Liver (tissue), 9 donors: ENCODE data around the gene LRRC23. TPM values are rescaled to one million over a fixed set of nuclear protein-coding genes. Genes with fewer than 3 reads are reported as not detected.
A peak's percentile ranks its signal among the peaks of the same experiment; 100 is the strongest.

Experiments
- DNase-seq: peaks from one replicate; pipeline ENCODE4 v3.0.0-alpha.2; 2017; ENCODE audit warnings: low spot score
- H3K27ac ChIP-seq, 2 donors: one replicate each; pipeline ENCODE4 v1.7.0; 2013; ENCODE audit warnings: inconsistent platforms in 2 of 2, low read length in 2 of 2, control low read depth in 1 of 2, low read depth in 1 of 2, mild to moderate bottlenecking in 1 of 2
- H3K27me3 ChIP-seq, 4 donors: one replicate each; pipeline versions ENCODE4 v1.6.1 to v1.7.0; 2013; ENCODE audit warnings: low read length in 3 of 4, inconsistent platforms in 1 of 4, mild to moderate bottlenecking in 1 of 4, moderate library complexity in 1 of 4; ENCODE audit not compliant: control insufficient read depth in 4 of 4, insufficient read depth in 4 of 4
- H3K36me3 ChIP-seq, 4 donors: one replicate each; pipeline versions ENCODE4 v1.6.1 to v1.7.0; 2013; ENCODE audit warnings: low read length in 3 of 4, mild to moderate bottlenecking in 3 of 4, low read depth in 1 of 4, moderate library complexity in 1 of 4; ENCODE audit not compliant: control insufficient read depth in 4 of 4, insufficient read depth in 3 of 4
- H3K4me1 ChIP-seq, 4 donors: one replicate each; pipeline versions ENCODE4 v1.6.1 to v1.7.0; 2013; ENCODE audit warnings: low read length in 3 of 4, mild to moderate bottlenecking in 3 of 4, moderate library complexity in 1 of 4; ENCODE audit not compliant: control insufficient read depth in 4 of 4, insufficient read depth in 4 of 4
- H3K4me3 ChIP-seq, 3 donors: one replicate each; pipeline versions ENCODE4 v1.6.1 to v1.7.0; 2013; ENCODE audit warnings: low read length in 3 of 3, control low read depth in 1 of 3, low read depth in 1 of 3, mild to moderate bottlenecking in 1 of 3
- H3K9ac ChIP-seq, 2 donors: one replicate each; pipeline ENCODE4 v1.7.0; 2013; ENCODE audit warnings: low read length in 2 of 2, mild to moderate bottlenecking in 2 of 2, moderate library complexity in 2 of 2, control low read depth in 1 of 2, low read depth in 1 of 2
- H3K9me3 ChIP-seq, 4 donors: one replicate each; pipeline versions ENCODE4 v1.6.1 to v1.7.0; 2013; ENCODE audit warnings: low read length in 3 of 4; ENCODE audit not compliant: control insufficient read depth in 4 of 4
- EGR1 ChIP-seq, 2 donors: IDR thresholded peaks; 2 replicates each; pipeline ENCODE4 v1.6.1; 2016 to 2018; ENCODE audit warnings: antibody characterized with exemption in 2 of 2, low read depth in 2 of 2
- GABPA ChIP-seq, 2 donors: IDR thresholded peaks in 1 of 2; conservative IDR thresholded peaks in 1 of 2; 2 replicates each; pipeline ENCODE4 v1.6.1; 2016; ENCODE audit warnings: antibody characterized with exemption in 2 of 2, mild to moderate bottlenecking in 1 of 2, moderate library complexity in 1 of 2
- HNF4A ChIP-seq, 2 donors: conservative IDR thresholded peaks; 2 replicates each; pipeline ENCODE4 v1.6.1; 2016; ENCODE audit warnings: antibody characterized with exemption in 2 of 2, mild to moderate bottlenecking in 2 of 2
- HNF4G ChIP-seq: IDR thresholded peaks from 2 replicates; pipeline ENCODE4 v1.6.1; 2016; ENCODE audit warnings: antibody characterized with exemption
- JUND ChIP-seq, 2 donors: IDR thresholded peaks; 2 replicates each; pipeline ENCODE4 v1.6.1; 2016; ENCODE audit warnings: antibody characterized with exemption in 2 of 2
- MAX ChIP-seq: IDR thresholded peaks from 2 replicates; pipeline ENCODE4 v1.6.1; 2016; ENCODE audit warnings: antibody characterized with exemption
- NR2F2 ChIP-seq: IDR thresholded peaks from 2 replicates; pipeline ENCODE4 v1.6.1; 2016; ENCODE audit warnings: antibody characterized with exemption
- RAD21 ChIP-seq, 2 donors: IDR thresholded peaks; 2 replicates each; pipeline ENCODE4 v1.6.1; 2016; ENCODE audit warnings: antibody characterized with exemption in 2 of 2, mild to moderate bottlenecking in 2 of 2
- WGBS: extraction: QIAGEN DNeasy Blood & Tissue Kit; methylation state at CpG from one replicate; pipeline ENCODE4 v1.1.7; 2013; 5-methylcytosine and 5-hydroxymethylcytosine counted together
- polyA plus RNA-seq, 2 donors: library from polyadenylated mRNA; stranded (reverse) in 1 of 2; unstranded in 1 of 2; fragments of 200-250 nt in 1 of 2; fragments of >200 nt in 1 of 2; fragmentation: Nextera tagmentation in 1 of 2; extraction: Ambion mirVana in 1 of 2; gene quantifications; one replicate each; pipeline versions ENCODE4 v1.2.1 to v1.2.3, GENCODE V29; 2013 to 2015
- total RNA-seq, 2 donors: library from RNA; depleted of rRNA; stranded (reverse); fragments of >200 nt; gene quantifications; one replicate each; pipeline ENCODE4 v1.2.3, GENCODE V29; 2014
- TF ChIP-seq, protein P1 (sequence below): IDR thresholded peaks from 2 replicates; pipeline ENCODE4 v1.6.1; 2016; ENCODE audit warnings: antibody characterized with exemption
- TF ChIP-seq, protein P2 (sequence below): IDR thresholded peaks from 2 replicates; pipeline ENCODE4 v1.6.1; 2016; ENCODE audit warnings: antibody characterized with exemption, mild to moderate bottlenecking
- TF ChIP-seq, protein P3 (sequence below): fragments of 150-350 bp; IDR thresholded peaks from 2 replicates; pipeline ENCODE4 v1.5.1; 2017; ENCODE audit warnings: improper control_type of control experiment, low read depth, low read length; ENCODE audit not compliant: missing input control
- donor health status: healthy.
- donor health status: healthy.
- donor health status: healthy.
- donor health status: healthy.
- donor health status: healthy.

The LRRC23 gene
- total and polyA plus RNA-seq, 4 donors = 0.92 to 3.6 (median 2.1) TPM

DNA sequence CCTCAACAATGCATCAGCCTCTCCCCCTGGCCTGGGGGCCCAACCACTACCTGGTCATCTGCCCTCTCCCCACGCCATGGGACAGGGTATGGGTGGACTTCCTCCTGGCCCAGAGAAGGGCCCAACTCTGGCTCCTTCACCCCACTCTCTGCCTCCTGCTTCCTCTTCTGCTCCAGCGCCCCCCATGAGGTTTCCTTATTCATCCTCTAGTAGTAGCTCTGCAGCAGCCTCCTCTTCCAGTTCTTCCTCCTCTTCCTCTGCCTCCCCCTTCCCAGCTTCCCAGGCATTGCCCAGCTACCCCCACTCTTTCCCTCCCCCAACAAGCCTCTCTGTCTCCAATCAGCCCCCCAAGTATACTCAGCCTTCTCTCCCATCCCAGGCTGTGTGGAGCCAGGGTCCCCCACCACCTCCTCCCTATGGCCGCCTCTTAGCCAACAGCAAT, 31.6 kb downstream of the LRRC23 start:
- Histone ChIP-seq H3K9ac (no peak overlapping the region), H3K4me1 (peaks cover 9 to 33% (median 15%) of the 10 kb centered on the region in 4 donors), H3K9me3 (no peaks in the 10 kb centered on the region), H3K27ac (no peak overlapping the region), H3K4me3 (no peak overlapping the region), H3K27me3 (no peaks in the 10 kb centered on the region), H3K36me3 (peaks cover 0 to 14% (median 7%) of the 10 kb centered on the region in 4 donors)
- 89% methylated on average over 3 of the region's 3 CpGs for whole genome bisulfite sequencing
- TF ChIP-seq MAX (no peak), EGR1 (IDR thresholded peaks at IDR 0.05; ENCODE audit: low read depth in 2 of 2) (no peak), JUND (IDR thresholded peaks at IDR 0.05) (no peak), HNF4A (conservative IDR thresholded peaks at IDR 0.05) (no peak), HNF4G (no peak)
- TF ChIP-seq, protein P1, sequence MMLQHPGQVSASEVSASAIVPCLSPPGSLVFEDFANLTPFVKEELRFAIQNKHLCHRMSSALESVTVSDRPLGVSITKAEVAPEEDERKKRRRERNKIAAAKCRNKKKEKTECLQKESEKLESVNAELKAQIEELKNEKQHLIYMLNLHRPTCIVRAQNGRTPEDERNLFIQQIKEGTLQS = no peak
- no peak for DNase-seq

- H3K27me3 ChIP-seq = no peaks in the 10 kb centered on the region
- no peak for DNase-seq
- peak overlapping the region; percentile 91 to 96 for H3K27ac ChIP-seq
- H3K9ac ChIP-seq = peak overlapping the region; percentile 17 to 91
- TF ChIP-seq EGR1 (IDR thresholded peaks at IDR 0.05; ENCODE audit: low read depth in 2 of 2) = no peak
- no peak for TF ChIP-seq RAD21 (IDR thresholded peaks at IDR 0.05)
- no peak for TF ChIP-seq JUND (IDR thresholded peaks at IDR 0.05)
- TF ChIP-seq, protein P2, sequence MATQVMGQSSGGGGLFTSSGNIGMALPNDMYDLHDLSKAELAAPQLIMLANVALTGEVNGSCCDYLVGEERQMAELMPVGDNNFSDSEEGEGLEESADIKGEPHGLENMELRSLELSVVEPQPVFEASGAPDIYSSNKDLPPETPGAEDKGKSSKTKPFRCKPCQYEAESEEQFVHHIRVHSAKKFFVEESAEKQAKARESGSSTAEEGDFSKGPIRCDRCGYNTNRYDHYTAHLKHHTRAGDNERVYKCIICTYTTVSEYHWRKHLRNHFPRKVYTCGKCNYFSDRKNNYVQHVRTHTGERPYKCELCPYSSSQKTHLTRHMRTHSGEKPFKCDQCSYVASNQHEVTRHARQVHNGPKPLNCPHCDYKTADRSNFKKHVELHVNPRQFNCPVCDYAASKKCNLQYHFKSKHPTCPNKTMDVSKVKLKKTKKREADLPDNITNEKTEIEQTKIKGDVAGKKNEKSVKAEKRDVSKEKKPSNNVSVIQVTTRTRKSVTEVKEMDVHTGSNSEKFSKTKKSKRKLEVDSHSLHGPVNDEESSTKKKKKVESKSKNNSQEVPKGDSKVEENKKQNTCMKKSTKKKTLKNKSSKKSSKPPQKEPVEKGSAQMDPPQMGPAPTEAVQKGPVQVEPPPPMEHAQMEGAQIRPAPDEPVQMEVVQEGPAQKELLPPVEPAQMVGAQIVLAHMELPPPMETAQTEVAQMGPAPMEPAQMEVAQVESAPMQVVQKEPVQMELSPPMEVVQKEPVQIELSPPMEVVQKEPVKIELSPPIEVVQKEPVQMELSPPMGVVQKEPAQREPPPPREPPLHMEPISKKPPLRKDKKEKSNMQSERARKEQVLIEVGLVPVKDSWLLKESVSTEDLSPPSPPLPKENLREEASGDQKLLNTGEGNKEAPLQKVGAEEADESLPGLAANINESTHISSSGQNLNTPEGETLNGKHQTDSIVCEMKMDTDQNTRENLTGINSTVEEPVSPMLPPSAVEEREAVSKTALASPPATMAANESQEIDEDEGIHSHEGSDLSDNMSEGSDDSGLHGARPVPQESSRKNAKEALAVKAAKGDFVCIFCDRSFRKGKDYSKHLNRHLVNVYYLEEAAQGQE = no peak
- TF ChIP-seq, protein P3, sequence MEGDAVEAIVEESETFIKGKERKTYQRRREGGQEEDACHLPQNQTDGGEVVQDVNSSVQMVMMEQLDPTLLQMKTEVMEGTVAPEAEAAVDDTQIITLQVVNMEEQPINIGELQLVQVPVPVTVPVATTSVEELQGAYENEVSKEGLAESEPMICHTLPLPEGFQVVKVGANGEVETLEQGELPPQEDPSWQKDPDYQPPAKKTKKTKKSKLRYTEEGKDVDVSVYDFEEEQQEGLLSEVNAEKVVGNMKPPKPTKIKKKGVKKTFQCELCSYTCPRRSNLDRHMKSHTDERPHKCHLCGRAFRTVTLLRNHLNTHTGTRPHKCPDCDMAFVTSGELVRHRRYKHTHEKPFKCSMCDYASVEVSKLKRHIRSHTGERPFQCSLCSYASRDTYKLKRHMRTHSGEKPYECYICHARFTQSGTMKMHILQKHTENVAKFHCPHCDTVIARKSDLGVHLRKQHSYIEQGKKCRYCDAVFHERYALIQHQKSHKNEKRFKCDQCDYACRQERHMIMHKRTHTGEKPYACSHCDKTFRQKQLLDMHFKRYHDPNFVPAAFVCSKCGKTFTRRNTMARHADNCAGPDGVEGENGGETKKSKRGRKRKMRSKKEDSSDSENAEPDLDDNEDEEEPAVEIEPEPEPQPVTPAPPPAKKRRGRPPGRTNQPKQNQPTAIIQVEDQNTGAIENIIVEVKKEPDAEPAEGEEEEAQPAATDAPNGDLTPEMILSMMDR = no peak
- no peak for TF ChIP-seq NR2F2
- TF ChIP-seq GABPA (IDR thresholded peaks at IDR 0.05 in 1 of 2, conservative IDR thresholded peaks at IDR 0.05 in 1 of 2) = no peak
- no peaks in the 10 kb centered on the region for H3K9me3 ChIP-seq
- H3K4me3 ChIP-seq = peak overlapping the region in 2 of 3 donors; percentile 29 to 66
- peaks cover 11 to 38% (median 19%) of the 10 kb centered on the region in 4 donors for H3K4me1 ChIP-seq
- 41% methylated on average over 36 of the region's 36 CpGs for WGBS
- H3K36me3 ChIP-seq = peaks cover 0 to 14% (median 7%) of the 10 kb centered on the region in 4 donors
These were observed 32.2 kb downstream of the LRRC23 start for GRCh38 chr12:6936636-6937480.
